Testis (tissue), 3 donors: ENCODE data around the gene ORC1. TPM values are rescaled to one million over a fixed set of nuclear protein-coding genes. Genes with fewer than 3 reads are reported as not detected.
A peak's percentile ranks its signal among the peaks of the same experiment; 100 is the strongest.

Source experiments
- DNase-seq: peaks from one replicate; pipeline ENCODE4 v3.0.0-alpha.2; 2019
- H3K27ac ChIP-seq, 2 donors: fragments of 200-600 bp; sonication (generic); one replicate each; pipeline ENCODE4 v1.5.1; 2019
- H3K27me3 ChIP-seq: fragments of 200-600 bp; sonication (generic); one replicate; pipeline ENCODE4 v1.5.1; 2019
- H3K36me3 ChIP-seq: fragments of 200-600 bp; sonication (generic); one replicate; pipeline ENCODE4 v1.5.1; 2017; ENCODE audit warnings: low read depth; ENCODE audit errors: missing control alignments
- H3K4me1 ChIP-seq: fragments of 200-600 bp; sonication (generic); one replicate; pipeline ENCODE4 v1.5.1; 2019
- H3K4me3 ChIP-seq, 2 donors: fragments of 200-600 bp; sonication (generic); one replicate each; pipeline ENCODE4 v1.5.1; 2017 to 2019
- H3K9me3 ChIP-seq: fragments of 200-600 bp; sonication (generic); one replicate; pipeline ENCODE4 v1.5.1; 2017
- POLR2A ChIP-seq: fragments of 450-650 bp; IDR thresholded peaks from one replicate; pipeline ENCODE4 v1.6.1; 2017; ENCODE audit warnings: antibody characterized with exemption, mild to moderate bottlenecking, moderate library complexity
- WGBS, 2 donors: methylation state at CpG; one replicate each; pipeline ENCODE4 v1.1.5; 2018; 5-methylcytosine and 5-hydroxymethylcytosine counted together
- intact Hi-C: fragments of 100-400 bp; cut with DNase I; formaldehyde crosslinking; loops from one replicate; pipeline ENCODE4 v1.15.1; 2023; ENCODE audit warnings: low total_unique reads
- polyA plus RNA-seq: library from polyadenylated mRNA; stranded (reverse); fragments of 350-450 nt; fragmentation: Illumina TruSeq; extraction: RNeasy Lipid Tissue Mini Kit (QIAGEN cat#74804); gene quantifications from one replicate; pipeline ENCODE4 v1.2.3, GENCODE V29; 2014; ENCODE audit warnings: low read depth, low replicate concordance; ENCODE audit not compliant: insufficient read depth
- total RNA-seq, 2 donors: library from RNA; depleted of rRNA; stranded (reverse); fragments of >200 nt; gene quantifications; one replicate each; pipeline ENCODE4 v1.2.3, GENCODE V29; 2016
- TF ChIP-seq, protein P1 (sequence below), 3 experiments: fragments of 450-650 bp in 2 of 3; fragments of 200-600 bp in 1 of 3; sonication (generic) in 1 of 3; IDR thresholded peaks; one replicate each; pipeline ENCODE4 v1.5.1; 2016 to 2019; ENCODE audit warnings: antibody characterized with exemption in 3 of 3, mild to moderate bottlenecking in 2 of 3, moderate library complexity in 1 of 3

ORC1 gene
- total and polyA plus RNA-seq, 3 donors from 2014 or later, result 5.7 to 6.9 (median 6.4) TPM

DNA sequence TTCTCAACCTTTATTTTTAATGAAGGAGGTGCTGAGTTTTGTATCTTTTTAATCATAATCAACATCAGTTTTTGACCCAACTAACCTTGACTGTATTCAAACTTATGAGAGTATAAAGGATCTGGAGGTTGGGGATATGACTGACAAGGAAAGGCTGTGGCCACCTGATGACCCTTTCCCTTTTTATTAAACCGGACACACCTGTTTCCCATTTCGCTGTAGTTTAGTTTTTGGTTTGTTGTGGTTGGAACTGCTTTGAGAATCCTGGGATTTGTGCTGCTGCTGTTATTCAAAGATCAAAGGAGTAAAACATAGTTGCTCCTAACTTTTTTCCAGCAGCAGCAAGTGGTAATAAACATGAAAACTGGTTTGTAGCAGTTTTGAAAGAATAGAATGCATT is 12.6 kb upstream of the ORC1 start:
- no peaks in the 10 kb centered on the region for H3K9me3 ChIP-seq
- H3K4me3 ChIP-seq, result no peak overlapping the region
- no peak for TF ChIP-seq POLR2A
- TF ChIP-seq, protein P1, sequence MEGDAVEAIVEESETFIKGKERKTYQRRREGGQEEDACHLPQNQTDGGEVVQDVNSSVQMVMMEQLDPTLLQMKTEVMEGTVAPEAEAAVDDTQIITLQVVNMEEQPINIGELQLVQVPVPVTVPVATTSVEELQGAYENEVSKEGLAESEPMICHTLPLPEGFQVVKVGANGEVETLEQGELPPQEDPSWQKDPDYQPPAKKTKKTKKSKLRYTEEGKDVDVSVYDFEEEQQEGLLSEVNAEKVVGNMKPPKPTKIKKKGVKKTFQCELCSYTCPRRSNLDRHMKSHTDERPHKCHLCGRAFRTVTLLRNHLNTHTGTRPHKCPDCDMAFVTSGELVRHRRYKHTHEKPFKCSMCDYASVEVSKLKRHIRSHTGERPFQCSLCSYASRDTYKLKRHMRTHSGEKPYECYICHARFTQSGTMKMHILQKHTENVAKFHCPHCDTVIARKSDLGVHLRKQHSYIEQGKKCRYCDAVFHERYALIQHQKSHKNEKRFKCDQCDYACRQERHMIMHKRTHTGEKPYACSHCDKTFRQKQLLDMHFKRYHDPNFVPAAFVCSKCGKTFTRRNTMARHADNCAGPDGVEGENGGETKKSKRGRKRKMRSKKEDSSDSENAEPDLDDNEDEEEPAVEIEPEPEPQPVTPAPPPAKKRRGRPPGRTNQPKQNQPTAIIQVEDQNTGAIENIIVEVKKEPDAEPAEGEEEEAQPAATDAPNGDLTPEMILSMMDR (IDR thresholded peaks at IDR 0.05), result no peak
- no peaks in the 10 kb centered on the region for H3K27me3 ChIP-seq
- WGBS, 2 donors, result 82 to 89% methylated on average over 2 of the region's 2 CpGs
- H3K36me3 ChIP-seq, result no peaks in the 10 kb centered on the region
- no peaks in the 10 kb centered on the region for H3K4me1 ChIP-seq
- no peak overlapping the region for H3K27ac ChIP-seq
- no peak for DNase-seq
- intact Hi-C loops, result no loop called here

DNA sequence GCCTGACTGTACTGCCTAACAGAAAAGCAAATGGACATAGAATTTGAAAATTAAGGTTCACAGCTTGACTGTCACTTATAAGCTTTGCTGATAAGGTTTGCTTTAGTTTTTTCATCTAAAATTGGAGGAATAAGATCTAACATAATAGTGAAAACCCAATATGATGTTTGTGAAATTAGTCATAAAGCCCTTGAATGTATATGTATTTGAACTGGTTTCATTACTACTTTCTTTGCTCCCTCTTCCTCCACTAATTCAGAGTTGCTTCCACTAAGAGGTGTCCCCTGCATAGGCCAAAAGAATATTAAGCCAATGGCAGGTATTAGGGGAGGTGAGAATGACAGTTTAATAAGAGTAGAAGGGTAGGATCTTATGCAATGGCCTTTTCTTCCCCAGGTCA is 10.7 kb upstream of the ORC1 start:
- Histone ChIP-seq H3K27ac (no peak overlapping the region), H3K27me3 (no peaks in the 10 kb centered on the region), H3K36me3 (no peaks in the 10 kb centered on the region), H3K4me3 (no peak overlapping the region), H3K4me1 (no peaks in the 10 kb centered on the region), H3K9me3 (no peaks in the 10 kb centered on the region)
- TF ChIP-seq, protein P1 (IDR thresholded peaks at IDR 0.05), result no peak
- no peak for TF ChIP-seq POLR2A
- no peak for DNase-seq
- intact Hi-C loops, result no loop called here

DNA sequence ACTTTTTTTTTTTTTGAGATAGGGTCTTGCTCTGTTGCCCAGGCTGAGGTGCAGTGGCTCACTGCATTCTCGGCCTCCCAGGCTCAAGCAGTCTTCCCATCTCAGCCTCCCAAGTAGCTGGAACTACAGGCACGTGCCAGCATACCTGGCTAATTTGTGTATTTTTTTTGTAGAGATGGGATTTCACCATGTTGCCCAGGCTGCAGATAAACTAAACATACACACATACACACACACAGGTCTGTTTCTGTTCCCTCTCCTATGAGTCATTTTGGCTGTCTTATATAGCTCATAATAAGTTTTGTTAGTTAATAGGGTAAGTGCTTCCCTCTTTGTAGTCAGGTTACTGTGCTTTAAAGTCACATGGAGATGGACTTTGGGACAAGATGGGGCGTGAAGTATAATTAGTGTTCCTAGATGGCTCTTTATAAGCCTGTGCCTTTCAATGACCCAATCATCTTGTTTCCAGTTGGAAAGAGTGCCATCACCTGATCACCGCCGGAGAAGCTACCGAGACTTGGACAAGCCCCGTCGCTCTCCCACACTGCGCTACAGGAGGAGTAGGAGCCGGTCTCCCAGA is 9.3 kb upstream of the ORC1 start:
- H3K27me3 ChIP-seq, result no peaks in the 10 kb centered on the region
- H3K4me1 ChIP-seq, result no peaks in the 10 kb centered on the region
- no peaks in the 10 kb centered on the region for H3K36me3 ChIP-seq
- DNase-seq, result no peak
- TF ChIP-seq POLR2A, result no peak
- TF ChIP-seq, protein P1 (IDR thresholded peaks at IDR 0.05), result no peak
- H3K4me3 ChIP-seq, result no peak overlapping the region
- intact Hi-C loops, result no loop called here
- WGBS, 2 donors, result 94 to 97% methylated on average over 10 of the region's 10 CpGs
- no peak overlapping the region for H3K27ac ChIP-seq
- H3K9me3 ChIP-seq, result no peaks in the 10 kb centered on the region

DNA sequence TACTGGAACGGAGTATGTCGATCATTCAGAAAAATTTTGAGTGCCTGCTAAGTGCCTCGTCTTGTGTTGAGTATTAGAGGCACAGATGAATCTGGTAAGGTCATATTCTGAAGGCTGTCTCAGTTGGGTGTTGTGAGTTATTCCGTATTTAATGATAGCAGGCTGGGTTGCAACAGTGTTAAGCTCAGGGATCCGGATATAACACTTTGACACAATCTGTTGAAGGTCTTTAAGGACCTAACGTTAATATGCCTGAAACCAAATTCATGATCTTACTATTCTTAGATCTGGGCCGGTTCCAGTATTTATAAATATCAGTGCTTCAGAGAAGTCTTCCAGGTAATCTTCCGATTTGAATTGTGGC is 734 bp upstream of the ORC1 start:
- Histone ChIP-seq H3K4me3 (peak overlapping the region; percentile 88 to 99), H3K27ac (peak overlapping the region; percentile 91 to 95), H3K27me3 (no peaks in the 10 kb centered on the region), H3K9me3 (no peaks in the 10 kb centered on the region), H3K36me3 (no peaks in the 10 kb centered on the region), H3K4me1 (peaks cover 18% of the 10 kb centered on the region)
- TF ChIP-seq POLR2A, result no peak
- TF ChIP-seq, protein P1 (IDR thresholded peaks at IDR 0.05), result peak in 2 of 3 experiments; percentile 2 to 10
- no peak for DNase-seq
- intact Hi-C loops, result no loop called here
- WGBS, 2 donors, result 2% methylated on average over 7 to 8 of the region's 8 CpGs

DNA sequence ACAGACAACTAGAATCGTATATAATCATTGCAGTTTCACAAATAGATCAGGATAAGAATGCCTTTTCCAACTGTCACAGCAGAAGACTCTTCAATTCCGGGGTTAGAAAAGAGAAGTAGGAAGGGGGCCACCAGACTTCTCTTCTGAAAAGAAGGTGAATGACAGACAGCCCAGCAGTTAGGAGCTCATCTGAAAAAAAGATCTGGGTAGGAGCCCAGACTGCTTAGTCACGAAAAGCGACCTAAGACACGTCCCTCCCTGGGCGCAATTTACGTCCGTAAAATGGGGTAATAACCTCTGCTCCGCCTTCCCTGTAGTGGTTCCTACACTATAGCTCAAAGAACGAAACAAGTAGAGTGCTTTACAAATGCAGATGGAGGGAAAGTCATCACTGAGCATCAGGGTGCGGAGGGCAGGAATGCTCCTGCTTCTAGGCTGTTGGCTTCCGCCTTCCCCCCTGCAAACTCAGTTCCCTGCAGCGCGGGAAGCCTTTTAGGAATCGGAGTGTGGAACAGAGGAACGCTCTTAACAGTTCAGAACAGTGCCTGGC is 582 bp downstream of the ORC1 start:
- Histone ChIP-seq H3K9me3 (no peaks in the 10 kb centered on the region), H3K36me3 (no peaks in the 10 kb centered on the region), H3K27me3 (no peaks in the 10 kb centered on the region), H3K4me1 (peaks cover 18% of the 10 kb centered on the region), H3K27ac (peak overlapping the region; percentile 2 to 91), H3K4me3 (peak overlapping the region; percentile 88 to 99)
- peak; percentile 16 for DNase-seq
- TF ChIP-seq, protein P1 (IDR thresholded peaks at IDR 0.05), result no peak
- intact Hi-C loops, result no loop called here
- 1 to 2% methylated on average over 16 of the region's 16 CpGs for WGBS, 2 donors
